HG03342 (cell line): ENCODE results near the gene SPINT3.

ENCODE experiments used
- ATAC-seq: cut with Tn5 transposase; IDR thresholded peaks from one replicate; pipeline ENCODE4 v1.9.1; 2021; ENCODE audit warnings: mild to moderate bottlenecking, moderate library complexity; ENCODE audit not compliant: unreplicated experiment

Gene SPINT3

GRCh38 chr20:45515147-45515913 lies at the start of gene SPINT3:
Gene SPINT3, minus strand, starts transcription at chr20:45515622. Its CDS starts 14 bp downstream, at chr20:45515608.
- ATAC-seq = no peak

DNA sequence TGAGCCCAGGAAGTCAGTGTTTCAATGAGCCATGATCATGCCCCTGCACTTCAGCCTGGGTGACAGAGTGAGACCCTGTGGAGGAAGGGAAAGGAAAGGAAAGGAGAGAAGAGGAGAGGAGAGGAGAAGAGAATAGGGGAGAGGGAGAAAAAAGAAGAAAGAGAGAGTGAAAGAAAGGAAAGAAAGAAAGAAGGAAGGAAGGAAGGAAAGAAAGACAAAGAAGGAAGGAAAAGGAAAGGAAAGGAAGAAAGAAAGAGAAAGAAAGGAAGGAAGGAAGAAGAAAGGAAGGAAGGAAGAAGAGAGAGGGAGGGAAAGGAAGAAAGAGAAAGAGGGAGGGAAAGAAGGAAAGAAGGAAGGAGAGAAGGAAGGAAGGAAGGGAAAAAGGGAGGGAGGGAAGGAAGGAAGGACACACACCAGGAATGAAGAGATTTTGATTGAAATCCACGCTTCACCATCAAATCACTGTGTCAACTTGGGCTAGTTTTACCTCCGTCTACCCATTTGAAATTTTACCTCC lies 49.4 kb upstream of the SPINT3 start:
- no peak for ATAC-seq

GRCh38 chr20:45555198-45555597 lies 39.8 kb upstream of the SPINT3 start:
- no peak for ATAC-seq

DNA sequence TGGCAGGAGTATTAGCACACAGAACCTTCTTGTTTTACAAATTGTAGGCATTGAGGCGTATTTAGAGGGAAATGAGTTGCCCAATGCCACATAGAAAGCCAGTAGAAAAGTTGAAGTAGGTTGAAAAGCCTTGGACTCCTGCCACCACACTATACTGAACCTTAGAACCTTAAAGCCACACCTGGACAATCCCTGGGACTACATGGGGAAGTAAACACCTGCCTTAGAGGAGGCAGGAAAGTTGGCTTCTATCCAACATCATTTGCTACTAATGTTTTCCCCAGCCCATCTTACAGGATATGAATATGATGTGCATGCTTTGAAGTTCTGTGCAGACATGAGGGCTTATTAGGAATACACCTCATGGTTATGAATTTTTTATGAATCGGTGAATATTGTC lies 37.0 kb upstream of the SPINT3 start:
- no peak for ATAC-seq

DNA sequence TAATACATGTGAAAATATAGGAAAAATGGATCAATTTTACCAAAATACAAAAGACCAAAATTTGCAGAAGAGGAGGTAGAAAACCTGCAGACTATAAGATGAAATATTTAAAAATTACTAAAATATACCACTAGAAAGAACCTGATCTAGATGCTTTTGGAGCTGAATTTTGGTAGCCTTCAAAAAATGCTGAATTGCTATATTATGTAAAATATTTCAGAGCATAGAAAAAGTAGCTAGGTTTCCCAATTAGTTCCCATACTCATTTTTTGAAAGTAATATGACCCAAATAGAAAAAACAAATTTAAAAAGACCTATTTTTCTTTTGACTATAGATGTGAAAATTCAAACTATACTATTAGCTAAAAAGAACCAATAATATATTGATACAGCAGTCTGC lies 35.3 kb upstream of the SPINT3 start:
- no peak for ATAC-seq

DNA sequence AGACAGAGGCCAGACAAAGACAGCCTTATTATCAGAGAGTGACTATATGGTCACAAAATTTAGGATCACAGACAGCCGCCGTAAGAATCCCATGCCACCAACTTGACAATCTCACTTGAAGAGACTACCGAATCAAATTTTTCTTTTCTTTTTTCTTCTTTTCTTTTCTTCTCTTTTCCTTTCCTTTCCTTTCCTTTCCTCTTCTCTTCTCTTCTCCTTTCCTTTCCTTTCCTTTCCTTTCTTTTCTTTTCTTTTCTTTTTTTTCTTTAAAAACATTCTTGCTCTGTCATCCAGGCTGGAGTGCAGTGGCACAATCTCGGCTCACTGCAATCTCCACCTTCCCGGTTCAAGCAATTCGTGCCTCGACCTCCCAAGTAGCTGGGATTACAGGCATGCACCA lies 33.0 kb upstream of the SPINT3 start:
- ATAC-seq = no peak

DNA sequence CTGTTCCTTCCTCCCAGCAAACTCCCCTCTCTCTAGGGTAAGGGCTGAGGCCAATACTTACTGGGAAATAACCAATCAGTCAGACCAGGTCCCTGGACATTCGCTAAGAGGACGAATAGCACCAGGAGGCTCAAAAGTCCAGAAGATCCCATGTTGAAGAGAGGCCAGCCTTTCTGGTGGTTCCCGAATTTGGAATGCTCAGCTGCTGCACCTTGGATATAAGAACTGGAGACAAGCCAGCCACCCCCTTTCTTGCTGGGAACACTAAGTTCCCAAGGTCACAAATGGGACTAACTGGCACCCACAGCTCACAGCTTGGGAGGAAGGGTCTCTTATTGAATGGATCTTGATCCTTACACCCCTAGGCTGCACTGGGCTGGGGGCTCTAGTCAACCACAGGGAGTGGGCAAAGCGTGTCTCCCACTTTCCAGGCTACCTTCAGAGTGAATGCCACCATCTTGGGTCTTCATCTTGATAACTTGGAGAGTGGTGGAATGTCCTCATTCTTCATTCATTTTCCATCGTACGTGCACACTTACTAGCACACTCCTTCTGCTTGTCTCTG lies 31.9 kb upstream of the SPINT3 start, which contains the start of gene EPPIN:
TSS of gene EPPIN (minus strand) at position 196 of the 565 bp plus-strand sequence. CDS start at position 152, 44 bp downstream.
- ATAC-seq = no peak

- no peak for ATAC-seq
These were observed 30.5 kb upstream of the SPINT3 start for GRCh38 chr20:45545754-45546453.

GRCh38 chr20:45545351-45545750 lies 29.9 kb upstream of the SPINT3 start:
- ATAC-seq = no peak

GRCh38 chr20:45539382-45539781 lies 24.0 kb upstream of the SPINT3 start, which contains the start of gene WFDC6:
Gene WFDC6, minus strand, starts transcription at chr20:45539482. Its CDS starts 75 bp downstream, at chr20:45539407.
- ATAC-seq = no peak

GRCh38 chr20:45538209-45538799 lies 22.9 kb upstream of the SPINT3 start:
- ATAC-seq = no peak

GRCh38 chr20:45527294-45527693 lies 11.9 kb upstream of the SPINT3 start:
- ATAC-seq = no peak

- no peak for ATAC-seq
These were observed 8.4 kb upstream of the SPINT3 start for GRCh38 chr20:45523821-45524220.

- no peak for ATAC-seq
These were observed 2.9 kb upstream of the SPINT3 start for GRCh38 chr20:45518282-45518681.

- no peak for ATAC-seq
These were observed 5.1 kb downstream of the SPINT3 start for GRCh38 chr20:45510242-45510862.

DNA sequence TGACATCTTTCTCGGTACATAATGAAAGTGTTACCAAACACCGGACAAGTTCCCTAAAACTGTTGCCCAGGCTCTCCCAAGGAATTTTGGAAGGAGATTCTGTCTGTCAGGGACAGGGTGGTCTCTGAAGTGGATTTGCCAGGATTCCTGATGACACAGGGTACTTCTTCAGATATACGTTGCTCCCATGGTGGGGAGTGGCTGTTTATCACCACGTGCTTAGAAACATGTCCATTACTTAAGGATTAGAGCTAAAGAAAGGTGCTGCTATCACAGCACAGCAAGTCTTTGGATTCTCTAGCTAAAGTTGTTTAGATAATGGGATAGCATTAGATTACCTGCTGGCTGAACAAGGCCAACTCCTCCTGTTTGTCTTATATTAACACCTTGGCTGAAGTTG lies 6.3 kb downstream of the SPINT3 start:
- no peak for ATAC-seq

- no peak for ATAC-seq
These were observed 7.1 kb downstream of the SPINT3 start for GRCh38 chr20:45508068-45508886.

- no peak for ATAC-seq
These were observed 8.2 kb downstream of the SPINT3 start for GRCh38 chr20:45507011-45507820.

DNA sequence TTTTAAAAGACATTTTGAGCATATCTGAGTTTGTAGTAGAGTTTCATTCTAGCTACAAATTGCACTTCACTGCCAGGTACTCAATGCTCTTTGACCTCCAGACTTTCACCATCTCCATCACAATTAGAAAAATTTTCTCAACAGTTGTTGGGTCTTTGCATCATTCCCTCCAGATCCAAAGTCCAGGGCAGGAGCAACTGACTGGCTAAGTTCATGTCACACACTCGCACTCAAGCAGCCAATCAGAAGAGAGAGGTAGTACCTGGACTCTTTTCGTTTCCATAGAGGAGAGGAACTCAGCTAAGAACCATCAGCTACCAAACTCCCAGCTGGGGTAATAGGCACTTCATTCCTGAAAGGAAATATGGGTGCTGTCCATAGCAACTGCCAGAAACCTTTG lies 9.0 kb downstream of the SPINT3 start:
- no peak for ATAC-seq
